HepG2 (cell line): Measurements from ENCODE around the gene TUBB4B. TPM values are rescaled to one million over a fixed set of nuclear protein-coding genes. Genes with fewer than 3 reads are reported as not detected.

Experiments used
- CBX5 ChIP-seq: sonication (generic); formaldehyde crosslinking; IDR thresholded peaks from 2 replicates; pipeline ENCODE4 v1.4.0; 2020; ENCODE audit warnings: missing genetic modification reagents, borderline replicate concordance
- CSRNP1 ChIP-seq: sonication (generic); formaldehyde crosslinking; IDR thresholded peaks from 2 replicates; pipeline ENCODE4 v1.8.1; 2023; ENCODE audit warnings: mild to moderate bottlenecking, missing genetic modification reagents
- GLMP ChIP-seq: sonication (generic); formaldehyde crosslinking; IDR thresholded peaks from 2 replicates; pipeline ENCODE4 v1.9.0; 2021; ENCODE audit warnings: missing genetic modification reagents, mild to moderate bottlenecking, borderline replicate concordance
- MEIS1 ChIP-seq: sonication (generic); formaldehyde crosslinking; IDR thresholded peaks from 2 replicates; pipeline ENCODE4 v1.9.0; 2021; ENCODE audit warnings: mild to moderate bottlenecking, missing genetic modification reagents, moderate library complexity, borderline replicate concordance
- POGK ChIP-seq: sonication (generic); formaldehyde crosslinking; conservative IDR thresholded peaks from 2 replicates; pipeline ENCODE4 v1.8.0; 2022; ENCODE audit warnings: mild to moderate bottlenecking, moderate library complexity, missing genetic modification reagents
- RARG ChIP-seq: sonication (generic); formaldehyde crosslinking; IDR thresholded peaks from 2 replicates; pipeline ENCODE4 v1.4.0; 2020; ENCODE audit warnings: low read depth, mild to moderate bottlenecking, missing genetic modification reagents
- RBM22 ChIP-seq: fragments of 200-400 bp; formaldehyde crosslinking; optimal IDR thresholded peaks from 2 replicates; pipeline ENCODE3; 2017; ENCODE audit warnings: mild to moderate bottlenecking, low read length, moderate library complexity
- RCOR2 ChIP-seq: IDR thresholded peaks from 2 replicates; pipeline ENCODE4 v1.6.1; 2016; ENCODE audit warnings: missing biosample characterization, missing genetic modification reagents
- SIN3A ChIP-seq: IDR thresholded peaks from 2 replicates; pipeline ENCODE4 v1.6.1; 2011; ENCODE audit warnings: low read depth, mild to moderate bottlenecking, control low read depth, low read length, borderline replicate concordance
- SOX6 ChIP-seq, 2 experiments: fragments of 450-650 bp in 1 of 2; sonication (generic) in 1 of 2; formaldehyde crosslinking in 1 of 2; IDR thresholded peaks; 2 replicates each; pipeline versions ENCODE4 v1.4.0 to v1.6.1; 2017 to 2020; ENCODE audit warnings: antibody characterized with exemption in 1 of 2, mild to moderate bottlenecking in 1 of 2, missing genetic modification reagents in 1 of 2
- STAT6 ChIP-seq: sonication (generic); formaldehyde crosslinking; IDR thresholded peaks from 2 replicates; pipeline ENCODE4 v1.4.0; 2020; ENCODE audit warnings: missing genetic modification reagents, mild to moderate bottlenecking, borderline replicate concordance
- XRCC5 ChIP-seq: fragments of 200-400 bp; formaldehyde crosslinking; optimal IDR thresholded peaks from 2 replicates; pipeline ENCODE3; 2017; ENCODE audit warnings: mild to moderate bottlenecking, low read length
- ZFP36L2 ChIP-seq: sonication (generic); formaldehyde crosslinking; IDR thresholded peaks from 2 replicates; pipeline ENCODE4 v1.4.0; 2020; ENCODE audit warnings: missing genetic modification reagents
- ZFP37 ChIP-seq: sonication (generic); formaldehyde crosslinking; IDR thresholded peaks from 2 replicates; pipeline ENCODE4 v1.4.0; 2020; ENCODE audit warnings: missing genetic modification reagents, borderline replicate concordance
- ZNF292 ChIP-seq: sonication (generic); formaldehyde crosslinking; IDR thresholded peaks from 2 replicates; pipeline ENCODE4 v1.8.1; 2022; ENCODE audit warnings: mild to moderate bottlenecking, low read depth, missing genetic modification reagents, borderline replicate concordance
- ZNF333 ChIP-seq: sonication (generic); formaldehyde crosslinking; IDR thresholded peaks from 2 replicates; pipeline ENCODE4 v1.4.0; 2020; ENCODE audit warnings: mild to moderate bottlenecking, missing genetic modification reagents, borderline replicate concordance
- ZNF576 ChIP-seq: sonication (generic); formaldehyde crosslinking; IDR thresholded peaks from 2 replicates; pipeline ENCODE4 v1.4.0; 2020; ENCODE audit warnings: mild to moderate bottlenecking, missing genetic modification reagents
- ZNF652 ChIP-seq: IDR thresholded peaks from 2 replicates; pipeline ENCODE4 v1.6.1; 2016; ENCODE audit warnings: low read depth, borderline replicate concordance
- ZNF883 ChIP-seq: sonication (generic); formaldehyde crosslinking; IDR thresholded peaks from 2 replicates; pipeline ENCODE4 v1.5.1; 2020; ENCODE audit warnings: mild to moderate bottlenecking, missing genetic modification reagents; ENCODE audit errors: not compliant biosample characterization
- polyA plus RNA-seq, 8 experiments: library from polyadenylated mRNA; depleted of rRNA in 3 of 8; stranded (reverse) in 7 of 8; unstranded in 1 of 8; fragments of >200 nt; fragmentation: Illumina TruSeq in 4 of 8; extraction: Trizol in 4 of 8; gene quantifications; 2 replicates each; pipeline versions ENCODE4 v1.2.1 to v1.2.3, GENCODE V29; 2011 to 2016; ENCODE audit warnings: low read depth in 4 of 8, missing spikeins in 1 of 8, mixed read lengths in 1 of 8; ENCODE audit not compliant: insufficient read depth in 1 of 8
- total RNA-seq, 5 experiments: library from RNA; depleted of rRNA; stranded (reverse); fragments of >200 nt; fragmentation: Illumina TruSeq; extraction: Trizol; gene quantifications; 2 replicates each; pipeline ENCODE4 v1.2.3, GENCODE V29; 2016; ENCODE audit warnings: low read depth in 1 of 5

Gene TUBB4B
- total and polyA plus RNA-seq, 2 of the 13 experiments (the other 11 are each of a cell fraction or from before 2014, with no cell fraction given), result 182 to 412 TPM

DNA sequence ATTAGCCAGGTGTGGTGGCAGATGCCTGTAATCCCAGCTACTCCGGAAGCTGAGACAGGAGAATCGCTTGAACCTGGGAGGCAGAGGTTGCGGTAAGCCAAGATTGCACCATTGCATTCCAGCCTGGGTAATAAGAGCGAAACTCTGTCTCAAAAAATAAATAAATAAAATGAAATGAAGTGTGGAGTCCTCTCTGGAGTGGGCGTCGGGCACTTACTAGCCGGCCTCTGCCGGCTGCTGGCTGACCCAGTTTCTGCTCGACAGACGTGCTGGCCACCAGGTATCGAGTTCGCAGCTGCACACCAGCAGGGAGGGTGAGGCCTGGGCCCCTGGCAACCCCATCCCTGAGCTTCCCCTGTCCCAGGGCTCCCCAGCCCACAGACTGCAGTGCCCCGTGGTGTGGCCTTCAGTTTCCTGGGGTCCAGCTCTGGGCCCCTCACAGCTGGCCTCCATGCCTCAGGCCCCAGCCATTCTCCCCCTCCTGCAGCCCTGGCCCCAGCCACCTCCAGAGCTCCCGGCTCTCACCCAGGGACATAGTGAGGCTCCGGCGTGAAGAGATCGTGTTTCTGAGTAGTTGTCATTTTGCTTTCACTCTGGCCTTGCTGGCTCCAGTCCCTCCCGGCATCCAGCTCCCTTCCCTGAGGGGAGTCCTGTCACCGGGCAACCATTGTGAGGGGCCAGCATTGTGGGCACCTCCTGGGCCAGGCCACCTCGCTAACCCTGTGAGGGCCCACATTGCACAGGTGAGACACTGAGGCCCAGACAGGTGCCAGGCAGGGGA, 6.2 kb downstream of the TUBB4B start (continued):
- TF ChIP-seq CSRNP1 (CRISPR knock-in tag) (no peak), ZNF576 (CRISPR knock-in tag) (no peak), ZFP37 (no peak), ZNF883 (CRISPR knock-in tag) (no peak), SOX6 (IDR thresholded peaks at IDR 0.05) (no peak), SOX6 (CRISPR knock-in tag; IDR thresholded peaks at IDR 0.05) (0 out of 2 replicates have a peak, but pooled peaks have one; percentile 7), XRCC5 (no peak), STAT6 (no peak), RBM22 (no peak), ZFP36L2 (CRISPR knock-in tag) (no peak), POGK (CRISPR knock-in tag) (no peak), MEIS1 (CRISPR knock-in tag) (no peak), GLMP (CRISPR knock-in tag) (no peak), RCOR2 (CRISPR knock-in tag) (no peak), ZNF652 (no peak), ZNF333 (CRISPR knock-in tag) (no peak), ZNF292 (CRISPR knock-in tag) (no peak), SIN3A (peak; percentile 29; the same call in 1 of the 2 replicates), CBX5 (CRISPR knock-in tag) (0 out of 2 replicates have a peak, but pooled peaks have one; percentile 4), RARG (CRISPR knock-in tag) (no peak)
